Smooth muscle cell (in vitro differentiated cells): ENCODE data around the gene AKAP7. TPM values are rescaled to one million over a fixed set of nuclear protein-coding genes. Genes with fewer than 3 reads are reported as not detected.

ENCODE experiments used
- DNase-seq: peaks from one replicate; lab custom pipeline; 2025; ENCODE audit not compliant: unreplicated experiment; lab: John Stamatoyannopoulos, UW
- H2AFZ ChIP-seq: fragments of 200-600 bp; sonication (generic); 2 replicates; pipeline ENCODE4 v1.6.0; 2016; ENCODE audit warnings: antibody characterized with exemption, low read depth, mild to moderate bottlenecking
- H3F3A ChIP-seq: fragments of 200-600 bp; sonication (generic); 2 replicates; pipeline ENCODE4 v1.6.0; 2017; ENCODE audit warnings: antibody characterized with exemption, low read depth
- H3K27ac ChIP-seq: fragments of 200-600 bp; sonication (generic); 2 replicates; pipeline ENCODE4 v1.5.1; 2016; ENCODE audit warnings: low read depth, mild to moderate bottlenecking
- H3K27me3 ChIP-seq: fragments of 200-600 bp; sonication (generic); 2 replicates; pipeline ENCODE4 v1.6.1; 2016; ENCODE audit warnings: low read depth, mild to moderate bottlenecking
- H3K36me3 ChIP-seq: fragments of 200-600 bp; sonication (generic); 2 replicates; pipeline ENCODE4 v1.5.1; 2016; ENCODE audit warnings: low read depth
- H3K4me1 ChIP-seq: fragments of 200-600 bp; sonication (generic); 2 replicates; pipeline ENCODE4 v1.5.1; 2016; ENCODE audit warnings: low read depth
- H3K4me2 ChIP-seq: fragments of 200-600 bp; sonication (generic); 2 replicates; pipeline ENCODE4 v1.6.0; 2016; ENCODE audit warnings: mild to moderate bottlenecking
- H3K4me3 ChIP-seq: fragments of 200-600 bp; sonication (generic); 2 replicates; pipeline ENCODE4 v1.5.1; 2016; ENCODE audit warnings: mild to moderate bottlenecking
- H3K79me2 ChIP-seq: fragments of 200-600 bp; sonication (generic); 2 replicates; pipeline ENCODE4 v1.6.0; 2016; ENCODE audit warnings: low read depth, mild to moderate bottlenecking
- H3K9ac ChIP-seq: fragments of 200-600 bp; sonication (generic); 2 replicates; pipeline ENCODE4 v1.6.0; 2016; ENCODE audit warnings: low read depth
- H3K9me3 ChIP-seq: fragments of 200-600 bp; sonication (generic); replicated peaks from 2 replicates; pipeline ENCODE4 v1.5.1; 2016; ENCODE audit warnings: low read depth
- H4K20me1 ChIP-seq: fragments of 200-600 bp; sonication (generic); 2 replicates; pipeline ENCODE4 v1.6.0; 2016; ENCODE audit warnings: low read depth
- WGBS: methylation state at CpG from one replicate; pipeline ENCODE4 v1.1.7; 2016; ENCODE audit warnings: low lambda C conversion rate; 5-methylcytosine and 5-hydroxymethylcytosine counted together
- polyA plus RNA-seq: library from polyadenylated mRNA; unstranded; fragments of >200 nt; fragmentation: Nextera tagmentation; extraction: Ambion mirVana; gene quantifications from 2 replicates; pipeline ENCODE4 v1.2.1, GENCODE V29; 2016
- total RNA-seq: library from RNA; depleted of rRNA; stranded (reverse); fragments of >200 nt; gene quantifications from 2 replicates; pipeline ENCODE4 v1.2.3, GENCODE V29; 2014
- TF ChIP-seq, protein P1 (sequence below): fragments of 200-600 bp; sonication (generic); IDR thresholded peaks from 2 replicates; pipeline ENCODE4 v1.5.1; 2017; ENCODE audit warnings: borderline replicate concordance, mild to moderate bottlenecking, antibody characterized with exemption; ENCODE audit not compliant: insufficient read depth, poor library complexity, severe bottlenecking

The AKAP7 gene
- total and polyA plus RNA-seq, 2 experiments from 2014 or later = 2.0 to 6.5 TPM

GRCh38 chr6:131303338-131303930, 168.2 kb downstream of the AKAP7 start:
- H3K9ac ChIP-seq = no peak overlapping the region
- H4K20me1 ChIP-seq = no peaks in the 10 kb centered on the region
- no peaks in the 10 kb centered on the region for H3K79me2 ChIP-seq
- H3K36me3 ChIP-seq = no peaks in the 10 kb centered on the region
- H3F3A ChIP-seq = no peaks in the 10 kb centered on the region
- no peak for DNase-seq
- H3K4me2 ChIP-seq = no peak overlapping the region
- H3K9me3 ChIP-seq = no peaks in the 10 kb centered on the region
- H2AFZ ChIP-seq = no peak overlapping the region
- H3K27me3 ChIP-seq = no peaks in the 10 kb centered on the region
- TF ChIP-seq, protein P1, sequence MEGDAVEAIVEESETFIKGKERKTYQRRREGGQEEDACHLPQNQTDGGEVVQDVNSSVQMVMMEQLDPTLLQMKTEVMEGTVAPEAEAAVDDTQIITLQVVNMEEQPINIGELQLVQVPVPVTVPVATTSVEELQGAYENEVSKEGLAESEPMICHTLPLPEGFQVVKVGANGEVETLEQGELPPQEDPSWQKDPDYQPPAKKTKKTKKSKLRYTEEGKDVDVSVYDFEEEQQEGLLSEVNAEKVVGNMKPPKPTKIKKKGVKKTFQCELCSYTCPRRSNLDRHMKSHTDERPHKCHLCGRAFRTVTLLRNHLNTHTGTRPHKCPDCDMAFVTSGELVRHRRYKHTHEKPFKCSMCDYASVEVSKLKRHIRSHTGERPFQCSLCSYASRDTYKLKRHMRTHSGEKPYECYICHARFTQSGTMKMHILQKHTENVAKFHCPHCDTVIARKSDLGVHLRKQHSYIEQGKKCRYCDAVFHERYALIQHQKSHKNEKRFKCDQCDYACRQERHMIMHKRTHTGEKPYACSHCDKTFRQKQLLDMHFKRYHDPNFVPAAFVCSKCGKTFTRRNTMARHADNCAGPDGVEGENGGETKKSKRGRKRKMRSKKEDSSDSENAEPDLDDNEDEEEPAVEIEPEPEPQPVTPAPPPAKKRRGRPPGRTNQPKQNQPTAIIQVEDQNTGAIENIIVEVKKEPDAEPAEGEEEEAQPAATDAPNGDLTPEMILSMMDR = no peak
- no peaks in the 10 kb centered on the region for H3K4me1 ChIP-seq
- H3K27ac ChIP-seq = no peak overlapping the region
- no peak overlapping the region for H3K4me3 ChIP-seq
- WGBS = 93% methylated on average over 6 of the region's 6 CpGs

GRCh38 chr6:131305037-131305850, 170.0 kb downstream of the AKAP7 start:
- no peak for DNase-seq
- H3K36me3 ChIP-seq = no peaks in the 10 kb centered on the region
- TF ChIP-seq, protein P1 = no peak
- peaks cover 3% of the 10 kb centered on the region for H3K9me3 ChIP-seq
- H3K79me2 ChIP-seq = no peaks in the 10 kb centered on the region
- H3K27ac ChIP-seq = no peak overlapping the region
- H3F3A ChIP-seq = no peaks in the 10 kb centered on the region
- no peak overlapping the region for H3K4me2 ChIP-seq
- no peaks in the 10 kb centered on the region for H3K27me3 ChIP-seq
- H3K9ac ChIP-seq = no peak overlapping the region
- H3K4me1 ChIP-seq = no peaks in the 10 kb centered on the region
- H2AFZ ChIP-seq = no peak overlapping the region
- no peak overlapping the region for H3K4me3 ChIP-seq
- H4K20me1 ChIP-seq = no peaks in the 10 kb centered on the region
- whole genome bisulfite sequencing = 81% methylated on average over 6 of the region's 6 CpGs

- Histone ChIP-seq H4K20me1 (no peaks in the 10 kb centered on the region), H3K4me2 (no peak overlapping the region), H3K27ac (no peak overlapping the region), H3K27me3 (no peaks in the 10 kb centered on the region), H3K4me3 (no peak overlapping the region), H3K9me3 (peaks cover 3% of the 10 kb centered on the region), H3K79me2 (no peaks in the 10 kb centered on the region), H3K4me1 (no peaks in the 10 kb centered on the region), H2AFZ (no peak overlapping the region), H3K36me3 (no peaks in the 10 kb centered on the region), H3K9ac (no peak overlapping the region), H3F3A (no peaks in the 10 kb centered on the region)
- TF ChIP-seq, protein P1 = no peak
- DNase-seq = no peak
- WGBS = 91% methylated on average over 1 of the region's 1 CpG
Observed at GRCh38 chr6:131309437-131309836, 174.2 kb downstream of the AKAP7 start.
